Fibroblast of skin of left quadriceps (primary cell): ENCODE measurements around the gene UQCR10.

ENCODE experiments used
- DNase-seq, 2 experiments: peaks; one replicate each; pipeline ENCODE4 v3.0.0-alpha.2; 2013; ENCODE audit warnings: low read depth in 2 of 2

The UQCR10 gene

GRCh38 chr22:29767171-29768051 lies at the start of gene UQCR10:
Gene UQCR10 (plus strand): TSS chr22:29767369. CDS start chr22:29767399, 30 bp downstream.
- DNase-seq, result peak; percentile 78 to 80

DNA sequence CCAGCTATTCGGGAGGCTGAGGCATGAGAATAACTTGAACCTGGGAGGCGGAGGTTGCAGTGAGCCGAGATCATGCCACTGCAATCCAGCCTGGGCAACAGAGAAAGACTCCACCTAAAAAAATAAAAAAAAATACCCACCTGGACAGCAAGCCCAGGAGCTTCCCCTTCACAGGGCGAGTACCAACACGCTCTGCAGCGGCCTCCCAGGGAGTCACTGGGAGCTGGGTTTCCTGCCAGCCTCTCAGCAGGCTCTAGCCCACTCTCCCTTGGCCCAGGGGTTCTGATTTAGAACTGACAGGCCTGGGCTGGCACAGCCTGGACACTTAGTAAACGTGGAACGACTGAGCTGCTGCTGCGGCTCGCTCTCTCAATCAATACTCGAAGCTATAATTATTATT lies 49.4 kb upstream of the UQCR10 start:
- no peak for DNase-seq

GRCh38 chr22:29718949-29719898 lies 47.9 kb upstream of the UQCR10 start:
- DNase-seq, result no peak

GRCh38 chr22:29719899-29720645 lies 47.1 kb upstream of the UQCR10 start, which contains the start of gene CABP7:
Gene CABP7 (plus strand): TSS chr22:29720003. CDS start chr22:29720425, 422 bp downstream.
- DNase-seq, result no peak

- no peak for DNase-seq
These were observed 46.3 kb upstream of the UQCR10 start for GRCh38 chr22:29720811-29721323.

DNA sequence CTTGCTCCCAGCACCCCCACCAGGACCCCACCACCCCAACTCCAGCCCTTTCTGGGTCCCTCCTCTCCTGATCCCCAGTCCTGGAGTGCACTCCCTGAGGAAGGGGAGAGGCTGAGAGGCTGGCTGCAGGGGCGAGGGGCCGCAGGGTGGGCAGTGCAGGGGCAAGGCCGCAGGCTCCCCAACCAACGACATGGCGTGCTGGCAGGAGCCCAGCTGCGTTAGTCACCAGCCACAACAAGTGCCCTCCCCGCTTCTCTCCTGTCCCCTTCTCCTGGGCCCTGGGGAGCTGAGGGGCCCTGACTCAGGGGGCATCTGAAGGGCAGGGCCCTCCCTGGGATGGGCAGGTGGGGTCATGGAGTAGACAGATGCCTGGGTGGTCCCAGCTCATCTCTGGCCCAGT lies 45.0 kb upstream of the UQCR10 start:
- no peak for DNase-seq

- no peak for DNase-seq
These were observed 44.6 kb upstream of the UQCR10 start for GRCh38 chr22:29722587-29722986.

DNA sequence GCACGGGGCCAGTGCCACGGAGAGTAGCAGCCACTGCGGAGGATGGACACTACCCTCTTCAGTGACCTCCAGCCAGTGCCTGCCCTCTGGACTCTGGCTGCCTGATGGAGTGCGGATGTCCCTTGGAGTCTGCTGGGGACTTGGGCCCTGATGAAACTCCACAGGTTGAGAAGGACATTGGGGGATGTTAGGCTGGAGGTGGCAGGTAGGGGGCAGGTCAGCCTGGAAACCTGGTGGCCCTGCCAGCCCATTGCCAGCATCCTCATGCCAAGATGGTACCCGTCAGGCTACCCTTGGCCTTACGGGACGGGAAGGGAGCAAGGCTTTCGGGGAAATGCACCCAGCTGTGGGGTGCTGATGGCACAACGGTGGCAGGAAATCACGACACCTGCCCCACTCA lies 43.4 kb upstream of the UQCR10 start:
- no peak for DNase-seq

- no peak for DNase-seq
These were observed 42.3 kb upstream of the UQCR10 start for GRCh38 chr22:29724843-29725242.

GRCh38 chr22:29726106-29726505 lies 41.1 kb upstream of the UQCR10 start:
- DNase-seq, result no peak

GRCh38 chr22:29726512-29727130 lies 40.5 kb upstream of the UQCR10 start:
- no peak for DNase-seq

- DNase-seq, result peak in 1 of 2 experiments; percentile 4
These were observed 40.0 kb upstream of the UQCR10 start for GRCh38 chr22:29727131-29727523.

GRCh38 chr22:29729161-29729560 lies 38.0 kb upstream of the UQCR10 start:
- DNase-seq, result no peak

GRCh38 chr22:29731058-29731850 lies 35.9 kb upstream of the UQCR10 start:
- DNase-seq, result no peak

GRCh38 chr22:29732883-29733282 lies 34.3 kb upstream of the UQCR10 start:
- no peak for DNase-seq

GRCh38 chr22:29733362-29734201 lies 33.6 kb upstream of the UQCR10 start:
- peak in 1 of 2 experiments; percentile 4 for DNase-seq

- DNase-seq, result no peak
These were observed 32.8 kb upstream of the UQCR10 start for GRCh38 chr22:29734406-29734805.

GRCh38 chr22:29734838-29735237 lies 32.3 kb upstream of the UQCR10 start:
- no peak for DNase-seq

DNA sequence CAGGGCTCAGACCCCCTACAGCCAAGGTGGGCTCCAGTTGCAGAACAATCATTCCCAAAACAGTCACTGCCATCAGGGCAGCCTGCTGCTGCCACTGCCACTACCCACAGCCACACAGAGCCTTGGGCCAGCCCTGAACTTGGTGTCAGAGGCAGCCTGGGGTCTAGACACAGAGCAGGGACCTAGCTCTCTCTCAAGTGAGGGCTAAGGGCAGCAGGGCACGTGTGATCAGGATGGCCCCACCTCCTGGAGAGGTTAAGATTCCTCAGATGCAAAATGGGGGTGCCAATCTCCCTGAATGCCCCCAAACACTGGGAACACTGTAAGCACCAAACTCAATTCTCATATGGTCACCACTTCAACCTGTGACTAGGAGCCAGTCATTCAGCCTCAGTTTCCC lies 31.8 kb upstream of the UQCR10 start:
- no peak for DNase-seq
